Measurements from ENCODE around the gene TADA2B. TPM values are rescaled to one million over a fixed set of nuclear protein-coding genes. Genes with fewer than 3 reads are reported as not detected.
A peak's percentile ranks its signal among the peaks of the same experiment; 100 is the strongest.

Gene TADA2B
- total RNA-seq, 1 donor, result 37.5 TPM

DNA sequence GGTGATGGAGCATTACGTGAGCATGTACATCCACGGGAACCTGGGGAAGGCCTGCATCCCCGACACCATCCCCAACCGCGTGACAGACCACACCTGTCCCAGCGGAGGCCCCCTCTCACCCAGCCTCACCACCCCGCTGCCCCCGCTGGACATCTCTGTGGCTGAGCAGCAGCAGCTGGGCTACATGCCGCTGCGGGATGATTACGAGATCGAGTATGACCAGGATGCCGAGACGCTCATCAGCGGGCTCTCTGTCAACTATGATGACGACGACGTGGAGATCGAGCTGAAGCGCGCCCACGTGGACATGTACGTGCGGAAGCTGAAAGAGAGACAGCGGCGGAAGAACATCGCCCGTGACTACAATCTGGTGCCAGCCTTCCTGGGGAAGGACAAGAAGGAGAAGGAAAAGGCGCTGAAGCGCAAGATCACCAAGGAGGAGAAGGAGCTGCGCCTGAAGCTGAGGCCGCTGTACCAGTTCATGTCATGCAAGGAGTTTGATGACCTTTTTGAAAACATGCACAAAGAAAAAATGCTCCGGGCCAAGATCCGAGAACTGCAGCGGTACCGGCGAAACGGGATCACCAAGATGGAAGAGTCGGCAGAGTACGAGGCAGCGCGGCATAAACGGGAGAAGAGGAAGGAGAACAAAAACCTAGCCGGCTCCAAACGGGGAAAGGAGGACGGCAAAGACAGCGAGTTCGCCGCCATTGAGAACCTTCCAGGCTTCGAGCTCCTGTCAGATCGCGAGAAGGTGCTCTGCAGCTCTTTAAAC is 11.1 kb downstream of the TADA2B start:
- peaks cover 50% of the 10 kb centered on the region for H3K4me1 ChIP-seq (ENCODE audit: insufficient read depth, low read length)

DNA sequence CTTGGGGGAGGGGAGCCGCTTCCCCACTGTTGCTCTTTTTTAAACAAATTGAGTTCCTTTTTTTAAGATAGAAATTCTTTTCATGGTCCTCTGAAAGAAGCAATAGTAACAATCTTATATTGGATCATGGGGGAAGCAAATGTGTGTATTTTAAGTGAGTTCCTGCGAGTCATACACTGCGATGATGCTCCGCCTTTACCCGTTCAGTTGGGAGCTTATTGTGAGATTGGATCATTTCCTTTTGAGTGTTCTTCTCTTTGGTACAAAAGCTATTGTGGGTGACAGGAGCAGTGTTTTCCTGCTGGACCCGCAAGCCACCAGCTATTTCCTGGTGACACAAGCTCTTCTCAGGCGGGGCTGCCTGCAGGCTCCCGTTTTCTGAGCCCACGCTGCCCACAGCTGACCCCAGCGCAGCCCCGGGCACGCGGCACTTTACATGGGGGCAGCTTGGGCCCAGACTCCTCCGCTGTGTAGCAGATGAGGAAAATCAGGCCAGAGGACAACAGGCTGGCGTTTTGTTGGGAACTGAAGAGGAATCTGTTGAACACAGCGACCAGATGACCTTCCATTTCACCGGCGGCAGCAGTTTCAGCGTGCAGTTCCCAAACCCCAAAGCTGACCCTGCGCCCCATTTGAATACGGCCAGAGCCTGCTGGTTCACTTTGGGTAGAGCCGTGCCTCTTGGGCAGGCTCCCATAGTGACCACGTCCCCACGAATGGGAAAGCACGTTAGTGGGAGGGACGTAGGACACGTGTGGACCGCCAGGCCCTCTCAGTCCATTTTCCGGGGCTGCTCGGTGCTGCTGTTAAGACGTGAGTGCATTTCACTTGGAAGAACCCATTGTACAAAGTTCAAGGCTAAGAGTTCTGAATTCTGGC is 12.2 kb downstream of the TADA2B start:
- no peak overlapping the region for H3K4me3 ChIP-seq (ENCODE audit: low read length)
- H3K4me1 ChIP-seq (ENCODE audit: insufficient read depth, low read length), result peaks cover 57% of the 10 kb centered on the region
- no peaks in the 10 kb centered on the region for H3K27me3 ChIP-seq (ENCODE audit: insufficient read depth, low read length)
- H3K9me3 ChIP-seq (ENCODE audit: low read depth, low read length), result no peaks in the 10 kb centered on the region

More for the DNA sequence above, 11.1 kb downstream of the TADA2B start:
- H3K4me3 ChIP-seq (ENCODE audit: low read length), result no peak overlapping the region
- no peaks in the 10 kb centered on the region for H3K9me3 ChIP-seq (ENCODE audit: low read depth, low read length)
- H3K27me3 ChIP-seq (ENCODE audit: insufficient read depth, low read length), result no peaks in the 10 kb centered on the region

DNA sequence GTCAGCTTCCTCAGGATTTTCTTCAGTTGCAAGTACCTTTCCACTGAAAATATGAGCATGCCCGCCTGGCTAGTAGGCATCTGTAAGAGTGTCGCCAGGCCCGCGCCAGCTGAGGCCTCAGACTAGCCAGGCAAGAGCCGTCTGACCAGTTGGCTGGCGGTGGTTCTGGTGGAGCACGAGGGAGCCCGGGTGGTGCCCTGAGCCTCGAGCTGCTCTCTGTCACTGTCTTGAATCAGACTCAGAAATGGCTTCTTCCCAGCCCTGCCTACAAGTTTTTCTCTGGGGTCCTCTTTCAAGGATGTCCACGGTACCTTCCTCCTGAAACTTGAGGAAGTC is 12.8 kb downstream of the TADA2B start:
- no peaks in the 10 kb centered on the region for H3K9me3 ChIP-seq (ENCODE audit: low read depth, low read length)
- H3K27me3 ChIP-seq (ENCODE audit: insufficient read depth, low read length), result no peaks in the 10 kb centered on the region
- peaks cover 59% of the 10 kb centered on the region for H3K4me1 ChIP-seq (ENCODE audit: insufficient read depth, low read length)
- H3K4me3 ChIP-seq (ENCODE audit: low read length), result no peak overlapping the region

DNA sequence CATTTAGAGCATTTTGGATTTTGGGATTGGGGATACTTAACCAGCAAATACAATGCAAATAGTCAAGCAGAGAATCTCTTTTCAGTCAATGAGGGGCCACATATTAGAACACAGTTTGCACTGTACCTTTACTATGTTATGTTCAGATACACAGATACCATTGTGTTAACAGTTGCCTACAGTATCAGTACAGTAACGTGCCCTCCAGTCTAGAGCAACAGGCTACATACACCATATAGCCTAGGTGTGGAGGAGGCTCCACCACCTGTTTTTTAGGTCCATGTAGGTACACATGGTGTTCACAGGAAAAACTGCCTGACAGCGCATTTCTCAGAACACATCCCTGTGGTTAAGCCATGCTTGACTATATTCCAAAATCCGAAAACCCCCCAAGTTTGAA is 15.6 kb downstream of the TADA2B start:
- no peaks in the 10 kb centered on the region for H3K27me3 ChIP-seq (ENCODE audit: insufficient read depth, low read length)
- H3K4me1 ChIP-seq (ENCODE audit: insufficient read depth, low read length), result peaks cover 40% of the 10 kb centered on the region
- no peak overlapping the region for H3K4me3 ChIP-seq (ENCODE audit: low read length)
- no peaks in the 10 kb centered on the region for H3K9me3 ChIP-seq (ENCODE audit: low read depth, low read length)

DNA sequence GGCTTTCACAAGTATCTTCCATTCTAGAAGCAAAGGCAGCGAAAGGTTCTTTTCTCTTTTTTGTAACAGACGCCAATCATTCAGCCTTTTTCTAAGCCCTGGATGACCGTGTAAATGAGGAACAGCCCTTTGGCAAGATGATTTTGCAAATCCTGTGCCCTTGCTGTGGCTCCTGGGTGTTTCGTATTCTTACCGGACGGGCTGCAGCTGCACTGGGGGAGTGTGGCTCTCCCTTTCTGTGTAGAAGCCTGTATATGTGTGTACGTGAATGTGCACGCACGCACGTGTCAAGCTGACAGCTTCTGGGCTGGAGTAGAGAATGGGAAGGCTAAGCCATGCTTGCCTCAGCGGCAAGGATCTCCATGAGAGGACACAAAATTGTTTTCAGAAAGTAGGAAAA is 16.5 kb downstream of the TADA2B start:
- peaks cover 40% of the 10 kb centered on the region for H3K4me1 ChIP-seq (ENCODE audit: insufficient read depth, low read length)
- H3K4me3 ChIP-seq (ENCODE audit: low read length), result no peak overlapping the region
- no peaks in the 10 kb centered on the region for H3K9me3 ChIP-seq (ENCODE audit: low read depth, low read length)
- no peaks in the 10 kb centered on the region for H3K27me3 ChIP-seq (ENCODE audit: insufficient read depth, low read length)

DNA sequence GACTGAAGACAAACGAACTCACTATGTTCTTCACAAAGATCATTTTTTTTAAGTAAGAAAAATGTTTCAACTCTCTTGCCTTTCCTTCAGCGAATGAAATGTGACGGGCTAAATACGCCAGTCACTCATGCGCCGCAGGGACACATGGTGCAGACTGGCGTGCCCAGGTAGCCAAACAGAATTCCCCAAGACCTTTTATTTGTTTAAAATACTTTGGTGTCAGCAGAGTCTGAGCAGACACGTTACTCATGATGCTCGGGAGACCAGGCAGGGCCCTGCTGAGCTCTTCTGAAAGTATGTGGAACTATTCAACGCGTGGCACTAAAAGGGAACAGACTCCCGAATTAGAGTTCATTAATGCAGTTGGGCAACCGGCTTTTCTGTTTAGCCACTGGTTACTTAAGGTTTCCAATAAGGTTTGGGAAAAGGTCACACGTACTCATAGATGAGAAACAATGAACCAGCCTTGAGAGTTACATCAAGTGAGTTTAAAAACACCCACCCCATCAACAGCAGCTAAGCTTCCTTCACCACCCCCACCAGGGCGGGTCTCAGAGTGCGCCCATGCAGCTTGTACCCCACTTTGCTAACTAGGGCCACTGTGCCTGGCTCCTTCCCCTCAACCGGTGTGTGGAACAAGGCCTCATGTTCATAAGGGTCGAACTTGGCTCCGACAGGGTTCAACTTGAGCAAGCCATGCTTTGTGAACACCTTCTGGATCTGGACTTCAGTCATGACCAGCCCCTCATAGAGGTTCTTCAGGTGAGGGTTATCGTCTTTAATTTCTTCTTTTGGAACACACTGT is 17.4 kb downstream of the TADA2B start:
- H3K27me3 ChIP-seq (ENCODE audit: insufficient read depth, low read length), result no peaks in the 10 kb centered on the region
- no peak overlapping the region for H3K4me3 ChIP-seq (ENCODE audit: low read length)
- H3K4me1 ChIP-seq (ENCODE audit: insufficient read depth, low read length), result peaks cover 49% of the 10 kb centered on the region
- H3K9me3 ChIP-seq (ENCODE audit: low read depth, low read length), result no peaks in the 10 kb centered on the region

DNA sequence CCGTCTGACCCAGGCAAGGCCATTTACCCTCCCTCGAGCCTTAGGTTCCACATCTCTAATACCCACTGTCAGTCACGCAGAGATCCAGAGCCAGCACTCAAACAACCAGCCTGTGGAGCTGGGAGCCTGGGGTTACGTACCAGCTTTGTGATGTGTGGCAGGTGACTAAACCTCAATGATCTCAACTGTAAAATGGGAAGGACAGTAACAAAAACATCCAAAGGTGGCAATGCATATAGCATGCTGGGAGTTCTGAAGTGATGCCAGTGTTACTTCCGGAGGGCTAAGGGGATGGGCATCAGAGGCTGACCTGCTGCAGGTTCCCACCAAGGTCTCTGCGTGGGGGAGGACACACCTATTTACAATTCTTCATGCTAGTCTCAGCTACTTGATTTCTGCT is 18.6 kb downstream of the TADA2B start:
- Histone ChIP-seq H3K9me3 (ENCODE audit: low read depth, low read length) (no peaks in the 10 kb centered on the region), H3K4me3 (ENCODE audit: low read length) (no peak overlapping the region), H3K27me3 (ENCODE audit: insufficient read depth, low read length) (no peaks in the 10 kb centered on the region), H3K4me1 (ENCODE audit: insufficient read depth, low read length) (peaks cover 62% of the 10 kb centered on the region)

DNA sequence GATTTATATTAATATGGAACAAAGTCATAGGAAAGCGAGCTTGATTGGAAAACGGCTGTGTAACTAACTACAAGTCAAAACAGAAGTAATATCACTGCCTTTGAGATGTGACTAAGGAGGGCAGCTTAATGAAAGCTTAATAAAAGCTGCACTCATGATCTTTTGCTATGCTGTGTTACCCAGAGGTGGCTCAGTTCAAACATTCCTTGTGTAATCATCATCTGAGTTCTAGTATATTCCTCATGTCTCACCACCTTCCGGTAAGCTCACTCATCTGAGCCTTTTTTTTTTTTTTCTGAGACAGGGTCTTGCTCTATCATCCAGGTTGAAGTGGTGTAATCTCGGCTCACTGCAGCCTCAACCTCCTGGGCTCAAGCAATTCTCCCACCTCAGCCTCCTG is 19.6 kb downstream of the TADA2B start:
- Histone ChIP-seq H3K4me1 (ENCODE audit: insufficient read depth, low read length) (peaks cover 67% of the 10 kb centered on the region), H3K27me3 (ENCODE audit: insufficient read depth, low read length) (no peaks in the 10 kb centered on the region), H3K9me3 (ENCODE audit: low read depth, low read length) (no peaks in the 10 kb centered on the region), H3K4me3 (ENCODE audit: low read length) (no peak overlapping the region)

DNA sequence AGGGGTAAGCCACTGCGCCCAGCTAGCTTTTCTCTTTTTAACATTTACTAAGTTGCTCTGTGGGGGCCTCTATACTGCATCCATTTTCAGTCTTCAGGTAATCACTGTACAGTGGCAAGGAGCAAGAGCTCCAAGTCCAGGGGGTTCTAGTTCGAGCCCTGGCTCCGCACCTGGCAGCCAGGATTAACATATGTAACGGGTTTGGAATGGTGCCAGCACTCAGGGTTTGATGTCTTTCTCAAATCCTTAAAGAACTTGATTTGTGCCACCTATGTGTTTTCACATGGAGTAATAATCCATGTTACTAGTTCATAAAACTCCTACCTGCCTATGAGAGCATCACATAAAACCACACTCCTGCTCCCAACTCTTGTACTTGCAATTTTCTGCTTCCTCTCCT is 20.2 kb downstream of the TADA2B start:
- Histone ChIP-seq H3K4me1 (ENCODE audit: insufficient read depth, low read length) (peaks cover 62% of the 10 kb centered on the region), H3K27me3 (ENCODE audit: insufficient read depth, low read length) (no peaks in the 10 kb centered on the region), H3K4me3 (ENCODE audit: low read length) (no peak overlapping the region), H3K9me3 (ENCODE audit: low read depth, low read length) (no peaks in the 10 kb centered on the region)

DNA sequence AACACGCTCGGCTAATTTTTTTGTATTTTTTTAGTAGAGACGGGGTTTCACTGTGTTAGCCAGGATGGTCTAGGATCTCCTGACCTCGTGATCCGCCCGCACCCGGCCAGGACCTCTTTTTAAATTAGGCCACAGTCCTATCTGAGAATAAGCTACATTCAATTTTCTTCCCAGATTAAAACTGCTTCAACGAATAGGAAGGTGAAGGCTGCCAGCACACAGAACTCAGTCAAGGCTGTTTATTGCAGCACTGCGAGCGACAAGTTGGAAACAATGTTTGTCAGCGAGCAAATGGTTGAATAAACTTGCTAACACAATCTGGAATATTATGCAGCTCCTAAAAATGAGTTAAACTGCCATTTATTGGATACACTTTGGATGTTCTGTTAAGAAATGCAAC is 22.8 kb downstream of the TADA2B start:
- no peak overlapping the region for H3K4me3 ChIP-seq (ENCODE audit: low read length)
- peaks cover 45% of the 10 kb centered on the region for H3K4me1 ChIP-seq (ENCODE audit: insufficient read depth, low read length)

DNA sequence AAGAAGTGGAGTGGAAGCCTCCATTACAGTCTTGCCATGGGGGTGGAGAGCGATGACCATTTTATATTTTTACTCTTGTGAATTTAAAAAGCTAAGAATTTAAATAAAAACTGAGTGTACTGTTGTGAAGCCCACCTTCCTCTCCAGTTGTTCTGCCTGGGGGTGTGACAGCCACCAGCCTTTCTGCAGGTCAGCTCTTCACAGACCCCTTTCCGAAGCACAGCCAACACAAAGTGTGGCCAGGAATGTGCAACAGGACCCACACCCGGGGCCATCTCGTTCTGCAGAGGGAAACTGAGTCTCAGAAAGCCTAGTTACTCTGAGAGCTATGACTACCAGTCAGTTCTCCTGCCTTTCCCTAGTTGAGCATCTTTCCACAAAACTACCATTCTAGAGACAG is 23.3 kb downstream of the TADA2B start:
- no peak overlapping the region for H3K4me3 ChIP-seq (ENCODE audit: low read length)
- peaks cover 40% of the 10 kb centered on the region for H3K4me1 ChIP-seq (ENCODE audit: insufficient read depth, low read length)
- H3K9me3 ChIP-seq (ENCODE audit: low read depth, low read length), result no peaks in the 10 kb centered on the region
- no peaks in the 10 kb centered on the region for H3K27me3 ChIP-seq (ENCODE audit: insufficient read depth, low read length)

More for the DNA sequence above, 22.8 kb downstream of the TADA2B start:
- Histone ChIP-seq H3K9me3 (ENCODE audit: low read depth, low read length) (no peaks in the 10 kb centered on the region), H3K27me3 (ENCODE audit: insufficient read depth, low read length) (no peaks in the 10 kb centered on the region)

DNA sequence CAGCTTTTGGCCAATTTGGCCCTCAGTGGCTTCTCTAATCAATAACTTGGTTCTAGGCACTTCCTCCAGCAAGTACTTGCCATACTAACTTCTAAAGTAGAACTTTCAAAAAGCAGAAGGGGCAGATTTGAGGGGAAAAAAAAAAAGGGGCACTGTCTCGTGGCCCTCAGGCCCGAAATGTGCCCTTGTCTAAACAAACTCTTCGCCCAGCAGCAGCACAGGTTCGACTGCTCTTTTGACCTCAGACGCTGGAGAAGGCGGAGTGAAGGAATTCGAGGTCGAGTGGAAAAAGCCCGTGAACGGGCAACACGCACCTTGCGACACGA is 23.9 kb downstream of the TADA2B start:
- H3K27me3 ChIP-seq (ENCODE audit: insufficient read depth, low read length), result no peaks in the 10 kb centered on the region
- H3K4me3 ChIP-seq (ENCODE audit: low read length), result peak overlapping the region; percentile 86
- H3K4me1 ChIP-seq (ENCODE audit: insufficient read depth, low read length), result peaks cover 40% of the 10 kb centered on the region
- H3K9me3 ChIP-seq (ENCODE audit: low read depth, low read length), result no peaks in the 10 kb centered on the region

DNA sequence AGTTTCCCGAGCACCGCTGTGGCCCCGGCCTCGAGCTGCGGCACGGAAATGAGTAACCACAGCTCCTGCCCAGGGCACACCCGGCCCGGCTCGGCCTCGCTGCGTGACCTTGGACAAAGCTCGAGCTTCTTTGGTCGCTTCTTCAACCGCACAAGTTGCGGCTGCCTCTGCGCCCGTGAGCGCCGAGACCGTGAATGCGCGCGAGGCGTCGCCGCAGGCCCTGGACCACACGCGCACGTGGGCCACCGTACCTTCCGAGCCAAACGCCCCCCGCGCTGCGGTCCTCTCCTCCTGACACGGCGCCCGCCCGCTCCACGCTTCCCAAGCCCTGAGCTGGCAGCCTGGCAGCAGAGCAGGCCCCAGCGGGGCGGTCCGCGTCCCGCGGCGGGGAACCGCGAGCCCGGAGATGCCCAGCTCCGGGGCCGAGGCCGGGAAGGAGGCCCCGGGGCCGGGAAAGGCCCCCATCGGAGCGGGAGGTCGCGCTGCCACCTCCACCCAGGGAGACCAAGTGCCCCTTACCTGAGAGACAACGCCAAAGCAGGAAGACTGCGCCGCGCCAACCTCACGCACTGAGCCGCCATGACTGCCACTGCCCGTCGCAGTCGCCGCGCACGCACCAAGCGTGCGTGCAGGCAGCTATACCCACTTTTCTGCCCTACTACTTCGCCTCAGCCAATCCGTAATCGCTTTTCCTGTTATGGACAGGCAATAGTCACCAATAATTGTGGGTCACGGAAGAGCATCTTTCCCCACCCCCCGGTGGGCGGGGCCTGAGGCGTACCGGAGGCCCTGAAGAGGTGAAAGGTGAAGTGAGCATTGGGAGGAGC is 24.5 kb downstream of the TADA2B start, which contains the start of gene GRPEL1:
Gene GRPEL1 (minus strand): TSS at position 613 of the 827 bp plus-strand sequence. CDS start 32 bp downstream, at position 581.
- Histone ChIP-seq H3K4me3 (ENCODE audit: low read length) (peak within 1 kb of the TSS; percentile 86), H3K4me1 (ENCODE audit: insufficient read depth, low read length) (peaks cover 40% of the 10 kb centered on the region)

DNA sequence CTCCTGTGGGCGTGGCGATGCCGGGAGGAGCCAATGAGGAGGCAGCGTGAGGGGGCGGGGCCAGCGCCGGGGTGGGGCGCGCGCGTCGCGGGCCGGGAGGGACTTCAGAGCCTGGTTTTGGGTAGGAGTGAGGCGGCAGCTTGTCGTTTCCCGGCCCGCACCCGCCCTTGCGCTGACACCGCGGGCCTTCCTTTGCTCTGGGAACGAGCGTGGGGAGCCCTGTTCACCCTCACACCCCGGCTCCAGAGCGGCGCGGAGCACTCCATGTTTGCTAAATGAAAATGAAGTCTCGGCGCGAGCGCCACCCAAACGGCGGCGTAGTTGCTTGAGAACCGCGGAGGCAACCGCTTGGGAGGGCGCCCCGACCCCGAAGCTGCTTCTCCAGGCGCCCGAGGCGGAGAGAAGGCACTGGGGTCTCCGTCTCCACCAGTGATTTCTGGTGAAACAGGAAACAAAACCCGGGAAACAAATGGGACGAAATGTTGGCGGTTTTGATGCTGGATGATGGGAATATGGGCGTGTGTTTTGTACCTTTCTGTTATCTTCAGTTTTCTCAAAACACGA is 25.2 kb downstream of the TADA2B start:
- H3K9me3 ChIP-seq (ENCODE audit: low read depth, low read length), result no peaks in the 10 kb centered on the region
- peak overlapping the region; percentile 86 for H3K4me3 ChIP-seq (ENCODE audit: low read length)
- H3K27me3 ChIP-seq (ENCODE audit: insufficient read depth, low read length), result no peaks in the 10 kb centered on the region
- H3K4me1 ChIP-seq (ENCODE audit: insufficient read depth, low read length), result peaks cover 40% of the 10 kb centered on the region

More for the DNA sequence above, 24.5 kb downstream of the TADA2B start, which contains the start of gene GRPEL1:
- Histone ChIP-seq H3K27me3 (ENCODE audit: insufficient read depth, low read length) (no peaks in the 10 kb centered on the region), H3K9me3 (ENCODE audit: low read depth, low read length) (no peaks in the 10 kb centered on the region)

Data from mononuclear cell (primary cell).